ENCODE measurements around the gene RNF40.

The RNF40 gene

DNA sequence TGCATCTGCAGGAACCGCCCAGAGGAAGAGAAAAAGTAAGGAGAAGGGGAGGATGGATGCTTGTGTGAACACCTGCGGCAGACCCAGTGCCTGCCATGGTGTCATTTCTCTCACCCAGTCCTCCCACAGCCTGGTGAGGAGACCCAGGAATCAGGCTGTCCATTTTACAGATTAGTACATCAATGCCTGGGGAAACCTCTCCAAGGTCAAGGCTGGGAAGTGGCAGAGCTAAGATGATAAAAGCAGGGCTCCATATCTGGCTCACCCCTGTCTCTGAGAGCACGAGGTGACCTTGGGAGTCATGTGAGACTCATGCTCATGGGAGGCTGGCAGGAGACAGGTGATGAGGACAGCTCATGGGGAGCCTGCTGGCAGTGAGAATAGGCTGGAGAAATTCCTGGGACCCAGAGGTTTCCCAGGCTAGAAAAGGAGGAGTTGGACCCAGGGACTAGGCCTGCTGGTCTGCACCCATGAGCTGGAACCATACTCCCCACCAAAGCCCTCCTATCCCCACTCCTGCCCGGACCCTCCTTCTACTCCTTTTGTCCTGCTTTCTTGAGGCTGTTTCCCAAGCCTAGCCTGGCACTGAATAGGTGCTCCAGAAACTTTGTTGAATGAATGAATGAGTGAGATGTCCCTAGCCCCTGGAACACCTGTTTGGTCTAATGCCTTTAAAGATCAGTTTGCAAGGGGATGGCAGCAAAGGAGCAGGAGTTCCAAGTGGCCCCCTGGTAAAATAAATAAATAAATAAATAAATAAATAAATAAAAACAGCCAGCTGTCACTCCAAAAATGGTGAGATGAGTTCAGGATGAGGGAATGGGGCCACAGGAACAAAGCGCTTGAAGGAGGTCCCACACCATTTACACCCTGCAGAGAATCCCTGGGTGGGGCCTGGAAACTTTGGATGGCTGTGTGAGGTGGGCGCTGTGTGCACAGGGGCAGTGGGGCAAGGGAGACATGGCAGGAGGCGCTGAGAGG lies 23.3 kb downstream of the RNF40 start:
- H3K4me3 ChIP-seq (ENCODE audit: low read depth, low read length) = peak overlapping the region; percentile 98
- no peaks in the 10 kb centered on the region for H3K4me1 ChIP-seq (ENCODE audit: control insufficient read depth, insufficient read depth, low read length)
- no peaks in the 10 kb centered on the region for H3K27me3 ChIP-seq (ENCODE audit: control insufficient read depth, insufficient read depth, low read length)
- no peak overlapping the region for H3K27ac ChIP-seq (ENCODE audit: low read depth, low read length)
- H3K9me3 ChIP-seq (ENCODE audit: control insufficient read depth, insufficient read depth, low read length) = no peaks in the 10 kb centered on the region
- H3K9ac ChIP-seq (ENCODE audit: low read depth, low read length) = no peak overlapping the region
- peaks cover 24% of the 10 kb centered on the region for H3K36me3 ChIP-seq (ENCODE audit: control insufficient read depth, insufficient read depth, low read length)

DNA sequence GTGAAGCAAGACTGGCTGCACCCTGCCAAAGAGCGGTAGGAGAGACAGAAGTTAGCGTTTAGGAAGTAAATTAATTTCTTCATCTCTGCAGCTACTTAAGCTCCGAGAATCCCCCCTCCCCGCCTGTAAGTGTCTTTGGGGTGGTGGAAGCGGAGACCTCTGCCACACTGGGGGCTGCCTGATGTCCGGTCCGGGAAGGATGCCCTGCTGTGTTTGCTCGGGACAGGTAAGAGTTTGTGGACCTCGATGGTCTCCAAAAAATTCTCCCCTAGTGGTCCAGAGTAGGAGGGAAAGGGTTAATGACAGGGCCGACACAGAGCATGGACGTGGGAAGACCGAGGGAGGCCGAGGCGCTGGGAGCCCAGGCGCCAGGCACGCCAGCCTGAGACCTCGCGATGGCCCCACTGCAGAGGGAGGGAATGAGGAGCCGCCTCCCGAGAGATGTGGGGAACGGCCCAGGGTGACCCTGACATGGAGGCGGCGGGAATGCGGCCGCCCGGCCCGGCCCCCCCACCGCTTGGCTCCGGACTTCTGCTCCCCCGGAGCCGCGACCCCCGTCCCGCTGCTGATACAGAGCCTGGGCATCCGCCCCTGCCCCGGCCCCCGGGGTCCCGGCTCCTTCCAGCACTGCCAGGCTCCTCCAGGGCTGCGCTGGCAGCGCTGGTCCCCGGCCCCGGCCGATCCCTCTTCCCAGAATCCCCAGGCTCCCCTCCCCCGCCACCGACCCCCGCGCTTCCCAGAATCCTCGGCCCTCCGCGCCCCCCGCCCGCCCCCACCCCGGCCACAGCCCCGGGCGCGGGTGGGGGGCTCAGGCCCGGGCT lies 24.2 kb downstream of the RNF40 start:
- Histone ChIP-seq H3K36me3 (ENCODE audit: control insufficient read depth, insufficient read depth, low read length) (peaks cover 24% of the 10 kb centered on the region), H3K4me3 (ENCODE audit: low read depth, low read length) (peak overlapping the region; percentile 98), H3K27me3 (ENCODE audit: control insufficient read depth, insufficient read depth, low read length) (no peaks in the 10 kb centered on the region), H3K4me1 (ENCODE audit: control insufficient read depth, insufficient read depth, low read length) (no peaks in the 10 kb centered on the region), H3K9ac (ENCODE audit: low read depth, low read length) (peak overlapping the region; percentile 89), H3K27ac (ENCODE audit: low read depth, low read length) (peak overlapping the region; percentile 89), H3K9me3 (ENCODE audit: control insufficient read depth, insufficient read depth, low read length) (no peaks in the 10 kb centered on the region)

DNA sequence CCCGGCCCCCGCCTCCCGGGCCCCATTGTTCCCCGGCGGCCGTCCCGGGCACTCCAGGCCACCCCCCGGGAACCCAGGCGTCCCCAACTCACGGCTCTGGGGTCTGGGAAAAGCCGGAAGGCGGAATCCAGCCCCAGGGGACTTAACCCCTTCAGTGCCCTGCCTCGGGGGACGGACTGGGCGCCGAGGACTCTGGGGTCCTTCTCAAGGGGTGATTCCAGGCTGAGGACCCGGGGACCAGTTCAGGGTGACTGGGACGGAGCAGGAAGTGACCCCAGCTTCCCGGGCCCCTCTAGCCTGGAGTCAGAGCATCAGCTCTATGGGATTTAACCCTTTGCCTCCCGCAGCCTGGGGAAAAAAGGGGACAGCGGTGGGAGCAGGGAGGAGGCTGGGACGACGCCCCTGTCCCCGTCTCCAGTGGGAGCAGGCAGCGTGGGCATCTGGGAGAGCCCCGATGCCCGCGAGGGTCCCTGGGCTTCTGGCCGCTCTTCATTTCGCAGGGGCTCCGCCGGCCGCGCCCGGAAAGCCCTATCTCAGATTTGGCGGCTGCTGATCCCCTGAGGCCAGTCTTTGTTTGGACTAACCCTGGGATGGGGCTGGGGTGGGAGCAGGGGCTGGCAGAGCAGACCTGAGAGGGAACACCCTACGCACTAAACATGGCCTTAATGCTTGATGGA lies 25.0 kb downstream of the RNF40 start, which contains the start of gene ZNF629:
ZNF629 (minus strand) TSS at position 270 of the 677 bp plus-strand sequence. CDS start 2,723 bp downstream, outside the sequence.
- Histone ChIP-seq H3K4me3 (ENCODE audit: low read depth, low read length) (peak within 1 kb of the TSS; percentile 98), H3K9me3 (ENCODE audit: control insufficient read depth, insufficient read depth, low read length) (no peaks in the 10 kb centered on the region), H3K27ac (ENCODE audit: low read depth, low read length) (peak within 1 kb of the TSS; percentile 89), H3K36me3 (ENCODE audit: control insufficient read depth, insufficient read depth, low read length) (peaks cover 18% of the 10 kb centered on the region), H3K4me1 (ENCODE audit: control insufficient read depth, insufficient read depth, low read length) (no peaks in the 10 kb centered on the region), H3K9ac (ENCODE audit: low read depth, low read length) (peak within 1 kb of the TSS; percentile 89), H3K27me3 (ENCODE audit: control insufficient read depth, insufficient read depth, low read length) (no peaks in the 10 kb centered on the region)

DNA sequence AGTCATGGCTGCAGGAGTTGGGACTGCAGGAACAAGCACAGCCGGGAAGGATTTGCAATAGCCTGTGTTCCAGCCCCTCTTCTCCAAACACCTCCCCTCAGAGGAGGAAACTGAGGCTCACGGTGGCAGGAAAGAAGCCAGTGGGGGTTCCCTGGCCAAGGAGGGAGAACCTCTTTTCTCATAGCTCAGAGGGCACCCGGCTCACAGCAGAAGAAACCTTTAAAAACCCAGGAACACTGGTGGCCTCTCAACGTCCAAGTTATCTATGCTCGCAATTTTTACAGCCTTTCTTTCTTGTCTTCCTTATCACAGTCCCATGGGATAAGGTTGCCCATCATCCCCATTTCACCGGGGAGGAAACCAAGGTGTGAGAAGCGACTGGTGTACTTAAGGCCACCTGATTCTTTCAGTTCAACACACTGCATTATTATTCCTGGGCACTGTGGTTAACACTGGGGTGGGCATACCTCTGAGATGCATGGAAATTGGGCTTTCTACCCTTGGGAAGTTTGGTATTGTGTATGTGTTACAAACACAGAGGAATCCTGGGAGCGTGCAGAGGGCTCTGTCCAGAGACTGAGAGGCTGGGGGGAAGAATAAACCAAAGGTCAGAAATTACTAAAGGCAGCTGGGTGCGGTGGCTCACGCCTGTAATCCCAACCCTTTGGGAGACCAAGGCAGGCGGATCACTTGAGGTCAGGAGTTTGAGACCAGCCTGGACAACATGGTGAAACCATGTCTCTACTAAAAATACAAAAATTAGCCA lies 25.7 kb downstream of the RNF40 start:
- Histone ChIP-seq H3K4me3 (ENCODE audit: low read depth, low read length) (peak overlapping the region; percentile 98), H3K36me3 (ENCODE audit: control insufficient read depth, insufficient read depth, low read length) (peaks cover 10% of the 10 kb centered on the region), H3K27ac (ENCODE audit: low read depth, low read length) (peak overlapping the region; percentile 89)

DNA sequence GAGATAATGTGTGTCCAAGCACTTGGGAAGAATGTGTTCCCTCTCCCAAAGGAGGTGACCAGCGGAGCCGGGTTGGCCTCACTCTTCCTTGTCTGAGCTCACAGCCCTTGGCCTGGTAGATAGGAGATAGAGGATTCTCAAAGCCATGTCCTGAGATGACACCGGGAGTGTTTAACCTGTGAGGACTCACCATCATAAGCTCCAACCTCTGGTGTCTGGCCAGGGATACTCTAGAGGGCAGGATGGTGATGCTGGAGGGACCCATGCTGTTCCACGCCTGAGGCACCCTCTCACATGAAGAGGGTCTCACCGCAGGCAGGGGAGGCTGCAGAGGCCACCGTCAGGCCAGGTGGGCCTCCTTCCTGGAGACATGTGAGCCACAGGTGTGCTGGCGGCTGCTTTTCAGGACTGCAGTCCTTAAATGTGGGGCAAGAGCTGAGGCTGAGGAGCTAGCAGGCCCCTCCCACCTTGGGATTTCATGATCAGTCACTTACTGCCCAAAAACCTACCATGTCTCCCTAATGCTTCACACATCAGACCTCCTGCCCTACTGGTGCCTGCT lies 31.5 kb downstream of the RNF40 start:
- no peaks in the 10 kb centered on the region for H3K9me3 ChIP-seq (ENCODE audit: control insufficient read depth, insufficient read depth, low read length)
- no peaks in the 10 kb centered on the region for H3K4me1 ChIP-seq (ENCODE audit: control insufficient read depth, insufficient read depth, low read length)
- no peak overlapping the region for H3K4me3 ChIP-seq (ENCODE audit: low read depth, low read length)
- H3K9ac ChIP-seq (ENCODE audit: low read depth, low read length) = no peak overlapping the region
- no peak overlapping the region for H3K27ac ChIP-seq (ENCODE audit: low read depth, low read length)
- no peaks in the 10 kb centered on the region for H3K36me3 ChIP-seq (ENCODE audit: control insufficient read depth, insufficient read depth, low read length)
- H3K27me3 ChIP-seq (ENCODE audit: control insufficient read depth, insufficient read depth, low read length) = no peaks in the 10 kb centered on the region

More for the DNA sequence above, 25.7 kb downstream of the RNF40 start:
- Histone ChIP-seq H3K27me3 (ENCODE audit: control insufficient read depth, insufficient read depth, low read length) (no peaks in the 10 kb centered on the region), H3K9ac (ENCODE audit: low read depth, low read length) (0 out of 2 replicates have a peak overlapping the region, but pooled peaks have one; percentile 89), H3K4me1 (ENCODE audit: control insufficient read depth, insufficient read depth, low read length) (no peaks in the 10 kb centered on the region), H3K9me3 (ENCODE audit: control insufficient read depth, insufficient read depth, low read length) (no peaks in the 10 kb centered on the region)

DNA sequence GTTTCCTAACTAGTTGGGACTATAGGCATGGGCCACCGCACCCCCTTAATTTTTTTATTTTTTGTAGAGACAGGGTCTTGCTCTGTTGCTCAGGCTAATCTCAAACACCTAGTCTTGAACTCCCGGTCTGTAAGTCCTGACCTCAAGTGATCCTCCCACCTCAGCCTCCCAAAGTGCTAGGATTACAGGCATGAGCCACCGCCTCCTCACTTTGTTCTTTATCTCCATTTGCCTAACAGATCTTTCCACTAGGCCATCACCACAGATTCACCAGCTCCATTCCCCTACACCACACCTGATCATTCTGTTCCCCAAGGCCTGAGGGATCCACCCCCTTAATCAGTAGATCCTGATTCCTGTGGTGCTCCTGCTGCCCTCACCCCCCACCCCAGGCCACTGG lies 32.5 kb downstream of the RNF40 start:
- Histone ChIP-seq H3K36me3 (ENCODE audit: control insufficient read depth, insufficient read depth, low read length) (no peaks in the 10 kb centered on the region), H3K9me3 (ENCODE audit: control insufficient read depth, insufficient read depth, low read length) (no peaks in the 10 kb centered on the region), H3K4me1 (ENCODE audit: control insufficient read depth, insufficient read depth, low read length) (no peaks in the 10 kb centered on the region), H3K27ac (ENCODE audit: low read depth, low read length) (no peak overlapping the region), H3K27me3 (ENCODE audit: control insufficient read depth, insufficient read depth, low read length) (no peaks in the 10 kb centered on the region), H3K9ac (ENCODE audit: low read depth, low read length) (no peak overlapping the region), H3K4me3 (ENCODE audit: low read depth, low read length) (no peak overlapping the region)

DNA sequence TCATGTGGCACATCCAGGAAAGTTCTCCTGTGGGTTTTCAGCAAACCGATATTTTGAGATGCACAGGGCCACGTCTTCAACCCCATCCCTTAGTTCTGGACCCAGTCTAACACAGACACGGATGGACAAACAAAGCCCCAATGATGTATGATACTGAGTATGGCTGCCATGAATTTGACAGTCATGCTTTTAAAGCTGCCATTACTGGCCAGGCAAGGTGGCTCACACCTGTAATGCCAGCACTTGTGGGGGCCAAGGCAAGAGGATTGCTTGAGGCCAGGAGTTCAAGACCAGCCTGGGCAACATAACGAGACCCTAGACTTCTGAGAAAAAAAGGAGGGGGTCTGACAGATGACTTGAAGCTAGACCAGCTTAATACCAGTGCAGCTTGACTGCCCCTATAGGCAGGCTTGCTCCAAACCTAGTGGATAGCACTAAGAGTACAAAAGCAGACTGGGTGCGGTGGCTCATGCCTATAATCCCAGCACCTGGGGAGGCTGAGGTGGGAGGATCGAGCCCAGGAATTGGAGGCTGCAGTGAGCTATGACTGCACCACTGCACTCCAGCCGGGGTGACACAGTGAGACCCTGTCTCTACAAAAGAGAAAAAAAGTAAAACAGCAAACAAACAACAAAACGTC lies 35.7 kb downstream of the RNF40 start:
- Histone ChIP-seq H3K4me1 (ENCODE audit: control insufficient read depth, insufficient read depth, low read length) (no peaks in the 10 kb centered on the region), H3K36me3 (ENCODE audit: control insufficient read depth, insufficient read depth, low read length) (no peaks in the 10 kb centered on the region), H3K27ac (ENCODE audit: low read depth, low read length) (no peak overlapping the region), H3K9me3 (ENCODE audit: control insufficient read depth, insufficient read depth, low read length) (no peaks in the 10 kb centered on the region), H3K4me3 (ENCODE audit: low read depth, low read length) (no peak overlapping the region), H3K27me3 (ENCODE audit: control insufficient read depth, insufficient read depth, low read length) (peaks cover 6% of the 10 kb centered on the region), H3K9ac (ENCODE audit: low read depth, low read length) (no peak overlapping the region)

DNA sequence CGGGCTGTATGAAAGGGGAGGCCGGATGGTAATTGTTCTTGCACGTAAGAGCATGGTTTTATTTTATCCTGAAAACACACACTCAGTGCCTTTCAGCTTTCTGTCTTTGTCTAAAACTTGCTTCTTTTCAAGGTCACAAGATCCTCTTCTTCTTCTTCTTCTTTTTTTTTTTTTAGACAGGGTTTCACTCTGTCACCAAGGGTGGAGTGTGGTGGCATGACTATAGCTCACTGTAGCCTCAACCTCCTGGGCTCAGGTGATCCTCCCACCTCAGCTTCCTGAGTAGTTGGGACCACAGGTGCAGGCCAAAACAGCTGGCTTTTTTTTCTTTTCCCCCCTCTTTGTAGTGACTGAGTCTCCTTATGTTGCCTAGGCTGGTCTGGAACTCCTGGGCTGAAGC lies 40.8 kb downstream of the RNF40 start:
- no peaks in the 10 kb centered on the region for H3K9me3 ChIP-seq (ENCODE audit: control insufficient read depth, insufficient read depth, low read length)
- H3K27ac ChIP-seq (ENCODE audit: low read depth, low read length) = no peak overlapping the region
- H3K4me1 ChIP-seq (ENCODE audit: control insufficient read depth, insufficient read depth, low read length) = peaks cover 7% of the 10 kb centered on the region
- no peak overlapping the region for H3K4me3 ChIP-seq (ENCODE audit: low read depth, low read length)
- no peak overlapping the region for H3K9ac ChIP-seq (ENCODE audit: low read depth, low read length)
- H3K36me3 ChIP-seq (ENCODE audit: control insufficient read depth, insufficient read depth, low read length) = no peaks in the 10 kb centered on the region
- H3K27me3 ChIP-seq (ENCODE audit: control insufficient read depth, insufficient read depth, low read length) = peaks cover 36% of the 10 kb centered on the region

DNA sequence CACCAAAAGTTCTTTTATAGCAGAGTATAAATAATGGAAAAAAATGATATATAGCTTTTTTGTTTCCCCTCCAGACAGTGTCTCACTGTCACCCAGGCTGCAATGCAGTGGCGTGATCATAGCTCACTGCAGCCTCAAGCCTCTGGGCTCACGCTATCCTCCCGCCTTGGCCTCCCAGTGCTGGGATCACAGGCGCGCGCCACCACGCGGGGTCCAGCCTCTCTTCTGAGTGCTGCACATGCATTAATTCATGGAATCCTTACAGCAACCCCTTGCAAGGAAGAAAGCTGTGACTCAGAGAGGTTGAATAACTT lies 42.9 kb downstream of the RNF40 start:
- peaks cover 41% of the 10 kb centered on the region for H3K27me3 ChIP-seq (ENCODE audit: control insufficient read depth, insufficient read depth, low read length)
- peaks cover 7% of the 10 kb centered on the region for H3K4me1 ChIP-seq (ENCODE audit: control insufficient read depth, insufficient read depth, low read length)
- H3K27ac ChIP-seq (ENCODE audit: low read depth, low read length) = no peak overlapping the region
- H3K9ac ChIP-seq (ENCODE audit: low read depth, low read length) = no peak overlapping the region
- no peaks in the 10 kb centered on the region for H3K9me3 ChIP-seq (ENCODE audit: control insufficient read depth, insufficient read depth, low read length)
- H3K36me3 ChIP-seq (ENCODE audit: control insufficient read depth, insufficient read depth, low read length) = no peaks in the 10 kb centered on the region
- H3K4me3 ChIP-seq (ENCODE audit: low read depth, low read length) = peak overlapping the region; percentile 71

Data from HUES48 (cell line).